HepG2 (cell line): ENCODE measurements around the gene FCN3. TPM values are rescaled to one million over a fixed set of nuclear protein-coding genes. Genes with fewer than 3 reads are reported as not detected.
A peak's percentile ranks its signal among the peaks of the same experiment; 100 is the strongest.

Source experiments
- HCFC1 ChIP-seq: fragments of 150-350 bp; IDR thresholded peaks from 2 replicates; pipeline ENCODE4 v1.6.1; 2014; ENCODE audit warnings: low read depth, low read length
- HNRNPH1 ChIP-seq: fragments of 200-400 bp; formaldehyde crosslinking; optimal IDR thresholded peaks from 2 replicates; pipeline ENCODE3; 2017; ENCODE audit warnings: mild to moderate bottlenecking, low read depth, low read length
- HOXA3 ChIP-seq: sonication (generic); formaldehyde crosslinking; IDR thresholded peaks from 2 replicates; pipeline ENCODE4 v1.5.0; 2020; ENCODE audit warnings: missing genetic modification reagents
- IRX3 ChIP-seq: sonication (generic); formaldehyde crosslinking; IDR thresholded peaks from 2 replicates; pipeline ENCODE4 v1.8.1; 2023; ENCODE audit warnings: mild to moderate bottlenecking, low read depth, missing genetic modification reagents, borderline replicate concordance
- MBD4 ChIP-seq: IDR thresholded peaks from 2 replicates; pipeline ENCODE4 v1.6.1; 2012; ENCODE audit warnings: low read length, inconsistent platforms, borderline replicate concordance
- NFE2L1 ChIP-seq: sonication (generic); formaldehyde crosslinking; IDR thresholded peaks from 2 replicates; pipeline ENCODE4 v1.4.0; 2020; ENCODE audit warnings: missing genetic modification reagents, mild to moderate bottlenecking, borderline replicate concordance
- ZNF12 ChIP-seq: sonication (generic); formaldehyde crosslinking; IDR thresholded peaks from 2 replicates; pipeline ENCODE4 v1.5.0; 2020; ENCODE audit warnings: missing genetic modification reagents
- ZNF230 ChIP-seq: sonication (generic); formaldehyde crosslinking; IDR thresholded peaks from 2 replicates; pipeline ENCODE4 v1.4.0; 2020; ENCODE audit warnings: mild to moderate bottlenecking, missing genetic modification reagents
- ZNF251 ChIP-seq: sonication (generic); formaldehyde crosslinking; IDR thresholded peaks from 2 replicates; pipeline ENCODE4 v1.9.0; 2021; ENCODE audit warnings: mild to moderate bottlenecking, missing genetic modification reagents
- ZNF660 ChIP-seq: sonication (generic); formaldehyde crosslinking; IDR thresholded peaks from 2 replicates; pipeline ENCODE4 v1.5.1; 2020; ENCODE audit warnings: mild to moderate bottlenecking, low read depth, missing genetic modification reagents, borderline replicate concordance
- ZNF891 ChIP-seq: sonication (generic); formaldehyde crosslinking; IDR thresholded peaks from 2 replicates; pipeline ENCODE4 v1.5.0; 2020; ENCODE audit warnings: mild to moderate bottlenecking, missing genetic modification reagents
- ZSCAN31 ChIP-seq: sonication (generic); formaldehyde crosslinking; IDR thresholded peaks from 2 replicates; pipeline ENCODE4 v1.5.0; 2020; ENCODE audit warnings: low read depth, mild to moderate bottlenecking, missing genetic modification reagents
- ZZZ3 ChIP-seq: sonication (generic); formaldehyde crosslinking; IDR thresholded peaks from 2 replicates; pipeline ENCODE4 v1.4.0; 2020; ENCODE audit warnings: missing genetic modification reagents, mild to moderate bottlenecking, borderline replicate concordance
- polyA plus RNA-seq, 8 experiments: library from polyadenylated mRNA; depleted of rRNA in 3 of 8; stranded (reverse) in 7 of 8; unstranded in 1 of 8; fragments of >200 nt; fragmentation: Illumina TruSeq in 4 of 8; extraction: Trizol in 4 of 8; gene quantifications; 2 replicates each; pipeline versions ENCODE4 v1.2.1 to v1.2.3, GENCODE V29; 2011 to 2016; ENCODE audit warnings: low read depth in 4 of 8, missing spikeins in 1 of 8, mixed read lengths in 1 of 8; ENCODE audit not compliant: insufficient read depth in 1 of 8
- total RNA-seq, 5 experiments: library from RNA; depleted of rRNA; stranded (reverse); fragments of >200 nt; fragmentation: Illumina TruSeq; extraction: Trizol; gene quantifications; 2 replicates each; pipeline ENCODE4 v1.2.3, GENCODE V29; 2016; ENCODE audit warnings: low read depth in 1 of 5
- TF ChIP-seq, protein P1 (sequence below): sonication (generic); formaldehyde crosslinking; IDR thresholded peaks from 2 replicates; pipeline ENCODE4 v1.5.1; 2020; ENCODE audit warnings: missing genetic modification reagents, mild to moderate bottlenecking, borderline replicate concordance
- TF ChIP-seq, protein P2 (sequence below): sonication (generic); formaldehyde crosslinking; IDR thresholded peaks from 2 replicates; pipeline ENCODE4 v1.4.0; 2020; ENCODE audit warnings: mild to moderate bottlenecking, missing genetic modification reagents
- TF ChIP-seq, protein P3 (sequence below): sonication (generic); formaldehyde crosslinking; IDR thresholded peaks from 2 replicates; pipeline ENCODE4 v1.5.0; 2020; ENCODE audit warnings: missing genetic modification reagents

Gene FCN3
- total and polyA plus RNA-seq, 2 of the 13 experiments (the other 11 are each of a cell fraction or from before 2014, with no cell fraction given), result not detected

DNA sequence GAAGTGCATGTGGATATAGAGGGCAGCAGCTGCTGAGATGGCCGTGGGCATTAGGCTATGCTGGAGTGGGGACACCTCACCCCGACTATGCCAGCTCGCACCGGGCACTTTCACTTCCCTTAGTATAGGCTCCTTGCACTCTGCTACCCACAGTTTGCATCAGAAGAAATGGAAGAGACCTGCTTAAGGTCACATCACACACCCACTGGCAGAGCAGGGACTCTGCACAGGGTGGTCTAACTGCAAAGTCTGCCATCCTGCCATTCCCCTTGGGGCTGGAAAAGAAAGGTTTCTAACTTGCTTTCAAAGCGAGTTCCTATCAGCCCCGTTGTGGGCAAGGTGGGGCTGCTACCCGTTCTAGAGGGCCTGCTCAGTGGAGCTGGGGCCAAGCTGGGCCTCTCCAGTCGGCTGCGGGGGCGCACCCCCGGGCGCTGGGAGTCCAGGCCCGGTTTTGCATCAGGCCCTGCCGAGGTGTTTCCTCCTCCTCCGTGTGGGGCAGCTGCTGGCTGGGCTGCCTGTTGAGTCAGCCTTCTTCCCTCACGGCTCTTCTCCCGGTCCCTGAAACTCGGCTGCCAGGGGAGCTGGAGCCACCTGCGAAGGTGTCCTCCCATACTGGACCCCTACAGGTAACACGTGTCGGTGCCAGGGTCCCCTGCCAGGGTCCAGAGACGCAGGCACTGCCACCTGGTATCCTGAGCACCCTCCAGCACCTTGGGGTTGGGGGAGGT is 32.9 kb downstream of the FCN3 start, which contains the start of gene SYTL1 (continued):
- TF ChIP-seq, protein P1, sequence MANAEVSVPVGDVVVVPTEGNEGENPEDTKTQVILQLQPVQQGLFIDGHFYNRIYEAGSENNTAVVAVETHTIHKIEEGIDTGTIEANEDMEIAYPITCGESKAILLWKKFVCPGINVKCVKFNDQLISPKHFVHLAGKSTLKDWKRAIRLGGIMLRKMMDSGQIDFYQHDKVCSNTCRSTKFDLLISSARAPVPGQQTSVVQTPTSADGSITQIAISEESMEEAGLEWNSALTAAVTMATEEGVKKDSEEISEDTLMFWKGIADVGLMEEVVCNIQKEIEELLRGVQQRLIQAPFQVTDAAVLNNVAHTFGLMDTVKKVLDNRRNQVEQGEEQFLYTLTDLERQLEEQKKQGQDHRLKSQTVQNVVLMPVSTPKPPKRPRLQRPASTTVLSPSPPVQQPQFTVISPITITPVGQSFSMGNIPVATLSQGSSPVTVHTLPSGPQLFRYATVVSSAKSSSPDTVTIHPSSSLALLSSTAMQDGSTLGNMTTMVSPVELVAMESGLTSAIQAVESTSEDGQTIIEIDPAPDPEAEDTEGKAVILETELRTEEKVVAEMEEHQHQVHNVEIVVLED (CRISPR knock-in tag), result no peak
- TF ChIP-seq ZZZ3, result no peak
- peak; percentile 55; the same call in 1 of the 2 replicates for TF ChIP-seq HOXA3 (CRISPR knock-in tag)
- TF ChIP-seq ZNF230, result no peak
- no peak for TF ChIP-seq HNRNPH1
- TF ChIP-seq ZNF891 (CRISPR knock-in tag), result no peak
- no peak for TF ChIP-seq NFE2L1
- TF ChIP-seq, protein P2, sequence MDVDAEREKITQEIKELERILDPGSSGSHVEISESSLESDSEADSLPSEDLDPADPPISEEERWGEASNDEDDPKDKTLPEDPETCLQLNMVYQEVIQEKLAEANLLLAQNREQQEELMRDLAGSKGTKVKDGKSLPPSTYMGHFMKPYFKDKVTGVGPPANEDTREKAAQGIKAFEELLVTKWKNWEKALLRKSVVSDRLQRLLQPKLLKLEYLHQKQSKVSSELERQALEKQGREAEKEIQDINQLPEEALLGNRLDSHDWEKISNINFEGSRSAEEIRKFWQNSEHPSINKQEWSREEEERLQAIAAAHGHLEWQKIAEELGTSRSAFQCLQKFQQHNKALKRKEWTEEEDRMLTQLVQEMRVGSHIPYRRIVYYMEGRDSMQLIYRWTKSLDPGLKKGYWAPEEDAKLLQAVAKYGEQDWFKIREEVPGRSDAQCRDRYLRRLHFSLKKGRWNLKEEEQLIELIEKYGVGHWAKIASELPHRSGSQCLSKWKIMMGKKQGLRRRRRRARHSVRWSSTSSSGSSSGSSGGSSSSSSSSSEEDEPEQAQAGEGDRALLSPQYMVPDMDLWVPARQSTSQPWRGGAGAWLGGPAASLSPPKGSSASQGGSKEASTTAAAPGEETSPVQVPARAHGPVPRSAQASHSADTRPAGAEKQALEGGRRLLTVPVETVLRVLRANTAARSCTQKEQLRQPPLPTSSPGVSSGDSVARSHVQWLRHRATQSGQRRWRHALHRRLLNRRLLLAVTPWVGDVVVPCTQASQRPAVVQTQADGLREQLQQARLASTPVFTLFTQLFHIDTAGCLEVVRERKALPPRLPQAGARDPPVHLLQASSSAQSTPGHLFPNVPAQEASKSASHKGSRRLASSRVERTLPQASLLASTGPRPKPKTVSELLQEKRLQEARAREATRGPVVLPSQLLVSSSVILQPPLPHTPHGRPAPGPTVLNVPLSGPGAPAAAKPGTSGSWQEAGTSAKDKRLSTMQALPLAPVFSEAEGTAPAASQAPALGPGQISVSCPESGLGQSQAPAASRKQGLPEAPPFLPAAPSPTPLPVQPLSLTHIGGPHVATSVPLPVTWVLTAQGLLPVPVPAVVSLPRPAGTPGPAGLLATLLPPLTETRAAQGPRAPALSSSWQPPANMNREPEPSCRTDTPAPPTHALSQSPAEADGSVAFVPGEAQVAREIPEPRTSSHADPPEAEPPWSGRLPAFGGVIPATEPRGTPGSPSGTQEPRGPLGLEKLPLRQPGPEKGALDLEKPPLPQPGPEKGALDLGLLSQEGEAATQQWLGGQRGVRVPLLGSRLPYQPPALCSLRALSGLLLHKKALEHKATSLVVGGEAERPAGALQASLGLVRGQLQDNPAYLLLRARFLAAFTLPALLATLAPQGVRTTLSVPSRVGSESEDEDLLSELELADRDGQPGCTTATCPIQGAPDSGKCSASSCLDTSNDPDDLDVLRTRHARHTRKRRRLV (CRISPR knock-in tag), result no peak
- no peak for TF ChIP-seq ZNF12
- TF ChIP-seq IRX3, result no peak
- TF ChIP-seq ZNF660 (CRISPR knock-in tag), result no peak
- no peak for TF ChIP-seq MBD4
- no peak for TF ChIP-seq HCFC1
- TF ChIP-seq, protein P3, sequence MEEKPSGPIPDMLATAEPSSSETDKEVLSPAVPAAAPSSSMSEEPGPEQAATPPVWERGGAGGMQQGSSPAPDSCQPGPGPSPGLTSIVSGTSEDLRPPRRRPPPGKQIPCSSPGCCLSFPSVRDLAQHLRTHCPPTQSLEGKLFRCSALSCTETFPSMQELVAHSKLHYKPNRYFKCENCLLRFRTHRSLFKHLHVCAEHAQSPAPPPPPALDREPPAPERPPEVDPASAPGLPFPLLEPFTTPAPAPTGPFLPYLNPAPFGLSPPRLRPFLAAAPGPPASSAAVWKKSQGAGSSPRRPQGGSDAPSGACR (CRISPR knock-in tag), result no peak
- no peak for TF ChIP-seq ZNF251 (CRISPR knock-in tag)
- TF ChIP-seq ZSCAN31 (CRISPR knock-in tag), result no peak
